Measurements from ENCODE around the gene RAB7B.

GRCh38 chr1:205943245-205943644 lies 60.0 kb downstream of the RAB7B start, which contains the start of gene SLC26A9:
- no peak for TF ChIP-seq CTCF (IDR thresholded peaks at IDR 0.05)
- TF ChIP-seq POLR2A (IDR thresholded peaks at IDR 0.05), result no peak

Data from right lobe of liver (tissue), 4 donors.